GM12801 (cell line): Measurements from ENCODE around the gene RIMBP2.

Source experiments
- CTCF ChIP-seq: IDR thresholded peaks from one replicate; pipeline ENCODE4 v1.5.1; 2011; ENCODE audit warnings: control low read depth; ENCODE audit not compliant: insufficient read length; ENCODE audit errors: extremely low read depth

Gene RIMBP2

GRCh38 chr12:130562716-130563115 is 153.4 kb downstream of the RIMBP2 start:
- TF ChIP-seq CTCF = no peak

GRCh38 chr12:130560321-130560720 is 155.8 kb downstream of the RIMBP2 start:
- no peak for TF ChIP-seq CTCF

GRCh38 chr12:130559806-130560205 is 156.3 kb downstream of the RIMBP2 start:
- no peak for TF ChIP-seq CTCF

- TF ChIP-seq CTCF = no peak
These were observed 158.0 kb downstream of the RIMBP2 start for GRCh38 chr12:130557886-130558765.

GRCh38 chr12:130557201-130557600 is 158.9 kb downstream of the RIMBP2 start:
- TF ChIP-seq CTCF = no peak

GRCh38 chr12:130556486-130557055 is 159.5 kb downstream of the RIMBP2 start:
- TF ChIP-seq CTCF = no peak

GRCh38 chr12:130555628-130556485 is 160.2 kb downstream of the RIMBP2 start:
- TF ChIP-seq CTCF = no peak
